GM19395 (cell line): Measurements from ENCODE around the gene HOATZ.

ENCODE experiments used
- ATAC-seq: cut with Tn5 transposase; IDR thresholded peaks from one replicate; pipeline ENCODE4 v1.9.1; 2021; ENCODE audit warnings: mild to moderate bottlenecking, moderate library complexity; ENCODE audit not compliant: unreplicated experiment

HOATZ gene

GRCh38 chr11:111548525-111548924 lies 33.9 kb downstream of the HOATZ start:
- no peak for ATAC-seq

GRCh38 chr11:111549196-111549868 lies 34.8 kb downstream of the HOATZ start:
- no peak for ATAC-seq

GRCh38 chr11:111549869-111550203 lies 35.3 kb downstream of the HOATZ start:
- no peak for ATAC-seq

GRCh38 chr11:111550258-111550657 lies 35.7 kb downstream of the HOATZ start:
- no peak for ATAC-seq

- no peak for ATAC-seq
Measured at GRCh38 chr11:111554532-111554931, 40.0 kb downstream of the HOATZ start.

- no peak for ATAC-seq
Measured at GRCh38 chr11:111555255-111555654, 40.7 kb downstream of the HOATZ start.

GRCh38 chr11:111557425-111558111 lies 43.0 kb downstream of the HOATZ start:
- no peak for ATAC-seq

GRCh38 chr11:111559800-111560464 lies 45.4 kb downstream of the HOATZ start:
- ATAC-seq: no peak

GRCh38 chr11:111560800-111561199 lies 46.2 kb downstream of the HOATZ start:
- no peak for ATAC-seq

- no peak for ATAC-seq
Measured at GRCh38 chr11:111561306-111561705, 46.7 kb downstream of the HOATZ start.

- no peak for ATAC-seq
Measured at GRCh38 chr11:111561791-111562325, 47.3 kb downstream of the HOATZ start.

- ATAC-seq: no peak
Measured at GRCh38 chr11:111562692-111563389, 48.3 kb downstream of the HOATZ start.

GRCh38 chr11:111565114-111565720 lies 50.6 kb downstream of the HOATZ start:
- ATAC-seq: no peak

GRCh38 chr11:111566324-111566723 lies 51.7 kb downstream of the HOATZ start:
- ATAC-seq: no peak

- ATAC-seq: no peak
Measured at GRCh38 chr11:111569476-111569875, 54.9 kb downstream of the HOATZ start.

- no peak for ATAC-seq
Measured at GRCh38 chr11:111570796-111571195, 56.2 kb downstream of the HOATZ start.

GRCh38 chr11:111571829-111572501 lies 57.4 kb downstream of the HOATZ start:
- ATAC-seq: no peak

- no peak for ATAC-seq
Measured at GRCh38 chr11:111572581-111572980, 58.0 kb downstream of the HOATZ start.

GRCh38 chr11:111573821-111574249 lies 59.3 kb downstream of the HOATZ start:
- no peak for ATAC-seq
